ENCODE results near the gene POLR1B.
"Not testable (repeated sequence)": the region's sequence is repeated elsewhere in the genome, so short reads cannot be mapped to it uniquely, and the experiment has no call there.

POLR1B gene

DNA sequence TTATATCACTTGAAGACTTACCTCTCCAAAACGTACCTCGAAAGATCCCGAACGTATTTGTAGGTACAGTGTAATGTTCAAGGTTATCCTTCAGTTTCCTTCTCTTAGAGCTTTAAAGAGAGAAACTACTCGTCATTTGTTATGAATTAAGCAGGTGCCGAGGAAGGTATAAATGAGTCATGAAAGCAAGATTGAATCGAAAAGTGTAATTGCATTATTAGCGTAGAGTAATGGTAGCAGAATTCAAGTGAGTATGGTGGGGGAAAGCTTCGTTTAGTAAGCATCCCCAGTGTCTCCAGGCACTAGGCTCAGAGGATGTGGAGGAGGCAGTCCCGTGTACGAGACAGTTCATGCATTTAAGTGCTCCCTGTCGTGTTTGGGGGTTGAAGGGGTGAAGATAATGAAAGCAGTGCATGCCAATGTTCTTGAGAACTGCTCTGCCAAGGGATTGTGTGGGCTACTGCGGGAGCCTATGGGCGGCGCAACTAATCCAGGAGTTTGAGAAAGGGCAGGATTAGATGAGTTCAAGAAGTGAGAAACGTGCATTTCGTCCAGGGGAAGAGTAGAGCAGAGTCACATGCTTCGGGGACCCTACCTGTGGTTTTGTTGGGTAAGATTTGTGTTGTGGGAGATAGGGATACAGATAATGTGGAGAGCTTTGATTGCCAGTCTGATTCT, 858 bp downstream of the POLR1B start:
- no peak for DNase-seq (ENCODE audit: low read depth)
- H3K4me3 ChIP-seq (ENCODE audit: control insufficient read depth, low read depth, low read length): peak overlapping the region; percentile 97
- TF ChIP-seq CTCF (IDR thresholded peaks at IDR 0.05; ENCODE audit: control insufficient read depth, insufficient read depth, low read depth, low read length, missing control alignments): no peak

- TF ChIP-seq CTCF (IDR thresholded peaks at IDR 0.05; ENCODE audit: control insufficient read depth, insufficient read depth, low read depth, low read length, missing control alignments): no peak
- H3K4me3 ChIP-seq (ENCODE audit: control insufficient read depth, low read depth, low read length): no peak overlapping the region
- DNase-seq (ENCODE audit: low read depth): peak; percentile 14
Measured at GRCh38 chr2:112547333-112547732, 5.1 kb downstream of the POLR1B start.

GRCh38 chr2:112548980-112549379, 6.7 kb downstream of the POLR1B start:
- no peak overlapping the region for H3K4me3 ChIP-seq (ENCODE audit: control insufficient read depth, low read depth, low read length)
- no peak for DNase-seq (ENCODE audit: low read depth)
- no peak for TF ChIP-seq CTCF (IDR thresholded peaks at IDR 0.05; ENCODE audit: control insufficient read depth, insufficient read depth, low read depth, low read length, missing control alignments)

DNA sequence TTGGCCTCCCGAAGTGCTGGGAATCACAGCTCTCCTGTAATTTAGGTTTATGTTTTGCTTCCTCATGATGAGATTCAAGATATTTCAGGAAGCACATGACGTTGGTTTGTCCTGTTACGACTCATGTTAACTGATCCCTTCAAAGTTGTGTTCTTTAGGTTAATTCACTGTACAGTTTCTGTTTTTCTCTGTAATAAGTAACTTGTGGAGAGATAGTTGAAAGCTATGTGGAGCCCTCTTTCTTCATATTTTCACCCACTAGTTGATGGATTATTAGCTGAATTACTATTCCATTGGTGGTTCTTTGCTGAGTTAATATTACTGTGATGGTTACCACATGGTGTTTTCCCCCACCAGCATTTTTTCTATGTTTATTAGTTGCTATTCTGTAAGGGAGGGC, 23.8 kb downstream of the POLR1B start:
- no peak overlapping the region for H3K4me3 ChIP-seq (ENCODE audit: control insufficient read depth, low read depth, low read length)
- TF ChIP-seq CTCF (IDR thresholded peaks at IDR 0.05; ENCODE audit: control insufficient read depth, insufficient read depth, low read depth, low read length, missing control alignments): no peak
- no peak for DNase-seq (ENCODE audit: low read depth)

DNA sequence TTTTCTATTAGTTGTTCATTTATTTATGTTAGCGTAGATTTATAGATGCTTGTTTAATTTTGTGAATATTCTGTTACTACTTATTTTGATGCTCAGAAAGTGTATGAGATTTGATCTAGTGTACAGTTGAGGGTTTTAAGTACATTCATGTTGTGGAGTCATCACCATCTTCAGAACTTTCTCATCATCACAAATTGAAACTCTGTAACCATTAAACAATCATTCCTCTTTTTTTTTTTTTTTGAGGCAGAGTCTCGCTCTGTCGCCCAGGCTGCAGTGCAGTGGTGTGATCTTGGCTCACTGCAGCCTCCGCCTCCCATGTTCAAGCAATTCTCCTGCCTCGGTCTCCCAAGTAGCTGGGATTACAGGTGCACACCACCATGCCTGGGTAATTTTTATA, 24.2 kb downstream of the POLR1B start:
- DNase-seq (ENCODE audit: low read depth); H3K4me3 ChIP-seq (ENCODE audit: control insufficient read depth, low read depth, low read length): not testable (repeated sequence)

DNA sequence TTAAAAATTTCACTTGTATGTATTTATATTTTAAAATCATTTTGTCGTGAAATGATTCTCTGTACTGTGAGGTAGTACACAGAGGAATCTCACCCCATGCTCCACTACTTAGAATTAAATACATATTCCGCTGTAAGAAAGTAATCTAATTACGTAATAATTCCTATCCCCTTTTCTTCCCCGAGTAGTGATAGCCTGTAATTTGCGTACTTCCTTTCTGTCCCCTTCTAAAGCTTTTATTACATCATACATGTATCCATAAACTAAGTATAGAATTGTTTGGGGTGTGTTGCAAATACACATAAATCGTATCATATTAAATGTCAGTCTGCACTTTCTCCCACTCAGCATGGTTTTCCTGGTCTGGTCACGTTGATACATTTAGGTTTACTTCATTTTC, 29.7 kb downstream of the POLR1B start:
- H3K4me3 ChIP-seq (ENCODE audit: control insufficient read depth, low read depth, low read length): no peak overlapping the region
- no peak for TF ChIP-seq CTCF (IDR thresholded peaks at IDR 0.05; ENCODE audit: control insufficient read depth, insufficient read depth, low read depth, low read length, missing control alignments)
- DNase-seq (ENCODE audit: low read depth): no peak

DNA sequence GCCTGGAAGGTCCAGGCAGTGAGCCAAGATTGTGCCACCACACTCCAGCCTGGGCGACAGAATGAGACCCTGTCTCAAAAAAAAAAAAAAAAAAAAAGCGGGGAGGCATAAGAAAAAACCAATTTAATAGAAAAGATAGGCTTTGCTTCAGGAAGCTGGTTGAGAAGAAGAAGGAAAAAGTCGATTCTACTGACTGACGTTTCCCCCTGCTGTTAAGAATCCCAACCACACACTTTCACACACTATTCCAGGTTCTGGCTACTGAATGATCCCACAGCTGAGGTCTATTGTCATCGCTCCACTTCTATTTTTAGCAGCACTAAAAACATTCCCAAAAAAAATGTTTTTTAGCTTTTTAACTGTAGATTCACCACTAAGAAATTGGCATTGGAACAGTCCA, 35.5 kb downstream of the POLR1B start:
- TF ChIP-seq CTCF (IDR thresholded peaks at IDR 0.05; ENCODE audit: control insufficient read depth, insufficient read depth, low read depth, low read length, missing control alignments): peak; percentile 20
- DNase-seq (ENCODE audit: low read depth): no peak
- H3K4me3 ChIP-seq (ENCODE audit: control insufficient read depth, low read depth, low read length): no peak overlapping the region
